ENCODE measurements around the gene RRP36.

Gene RRP36

GRCh38 chr6:43021270-43022047 is at the start of gene RRP36:
Gene RRP36, plus strand, starts transcription at chr6:43021623. Its CDS starts 32 bp downstream, at chr6:43021655.
- Histone ChIP-seq H3K9ac (ENCODE audit: low read depth, low read length) (peak within 1 kb of the TSS; percentile 99), H3K36me3 (ENCODE audit: control insufficient read depth, insufficient read depth, low read length) (peaks cover 42% of the 10 kb centered on the region), H3K27me3 (ENCODE audit: control insufficient read depth, insufficient read depth, low read length) (no peaks in the 10 kb centered on the region), H3K4me1 (ENCODE audit: control insufficient read depth, insufficient read depth, low read length) (no peaks in the 10 kb centered on the region), H3K4me3 (ENCODE audit: low read depth, low read length) (peak within 1 kb of the TSS; percentile 100), H3K9me3 (ENCODE audit: control insufficient read depth, insufficient read depth, low read length) (no peaks in the 10 kb centered on the region)

GRCh38 chr6:42971746-42972327 is 49.6 kb upstream of the RRP36 start:
- H3K9ac ChIP-seq (ENCODE audit: low read depth, low read length), result no peak overlapping the region
- no peaks in the 10 kb centered on the region for H3K27me3 ChIP-seq (ENCODE audit: control insufficient read depth, insufficient read depth, low read length)
- H3K4me1 ChIP-seq (ENCODE audit: control insufficient read depth, insufficient read depth, low read length), result peaks cover 3% of the 10 kb centered on the region
- no peak overlapping the region for H3K4me3 ChIP-seq (ENCODE audit: low read depth, low read length)
- peaks cover 3% of the 10 kb centered on the region for H3K36me3 ChIP-seq (ENCODE audit: control insufficient read depth, insufficient read depth, low read length)
- H3K9me3 ChIP-seq (ENCODE audit: control insufficient read depth, insufficient read depth, low read length), result no peaks in the 10 kb centered on the region

GRCh38 chr6:42973926-42974325 is 47.5 kb upstream of the RRP36 start:
- no peaks in the 10 kb centered on the region for H3K27me3 ChIP-seq (ENCODE audit: control insufficient read depth, insufficient read depth, low read length)
- H3K36me3 ChIP-seq (ENCODE audit: control insufficient read depth, insufficient read depth, low read length), result no peaks in the 10 kb centered on the region
- no peaks in the 10 kb centered on the region for H3K9me3 ChIP-seq (ENCODE audit: control insufficient read depth, insufficient read depth, low read length)
- H3K4me3 ChIP-seq (ENCODE audit: low read depth, low read length), result no peak overlapping the region
- no peak overlapping the region for H3K9ac ChIP-seq (ENCODE audit: low read depth, low read length)
- peaks cover 3% of the 10 kb centered on the region for H3K4me1 ChIP-seq (ENCODE audit: control insufficient read depth, insufficient read depth, low read length)

GRCh38 chr6:42974919-42975505 is 46.4 kb upstream of the RRP36 start:
- Histone ChIP-seq H3K4me1 (ENCODE audit: control insufficient read depth, insufficient read depth, low read length) (peaks cover 3% of the 10 kb centered on the region), H3K9me3 (ENCODE audit: control insufficient read depth, insufficient read depth, low read length) (no peaks in the 10 kb centered on the region), H3K27me3 (ENCODE audit: control insufficient read depth, insufficient read depth, low read length) (no peaks in the 10 kb centered on the region), H3K4me3 (ENCODE audit: low read depth, low read length) (no peak overlapping the region), H3K36me3 (ENCODE audit: control insufficient read depth, insufficient read depth, low read length) (no peaks in the 10 kb centered on the region), H3K9ac (ENCODE audit: low read depth, low read length) (no peak overlapping the region)

GRCh38 chr6:42978487-42978838 is 43.0 kb upstream of the RRP36 start:
- H3K9ac ChIP-seq (ENCODE audit: low read depth, low read length), result peak overlapping the region; percentile 80
- no peaks in the 10 kb centered on the region for H3K27me3 ChIP-seq (ENCODE audit: control insufficient read depth, insufficient read depth, low read length)
- H3K9me3 ChIP-seq (ENCODE audit: control insufficient read depth, insufficient read depth, low read length), result no peaks in the 10 kb centered on the region
- H3K4me3 ChIP-seq (ENCODE audit: low read depth, low read length), result peak overlapping the region; percentile 83
- H3K36me3 ChIP-seq (ENCODE audit: control insufficient read depth, insufficient read depth, low read length), result no peaks in the 10 kb centered on the region
- H3K4me1 ChIP-seq (ENCODE audit: control insufficient read depth, insufficient read depth, low read length), result no peaks in the 10 kb centered on the region

GRCh38 chr6:42978839-42979522 is 42.4 kb upstream of the RRP36 start, which contains the start of gene PEX6:
Gene PEX6, minus strand, starts transcription at chr6:42979181. Its CDS starts 31 bp downstream, at chr6:42979150.
- Histone ChIP-seq H3K4me3 (ENCODE audit: low read depth, low read length) (peak within 1 kb of the TSS; percentile 83), H3K27me3 (ENCODE audit: control insufficient read depth, insufficient read depth, low read length) (no peaks in the 10 kb centered on the region), H3K9ac (ENCODE audit: low read depth, low read length) (peak within 1 kb of the TSS; percentile 80), H3K4me1 (ENCODE audit: control insufficient read depth, insufficient read depth, low read length) (no peaks in the 10 kb centered on the region), H3K36me3 (ENCODE audit: control insufficient read depth, insufficient read depth, low read length) (no peaks in the 10 kb centered on the region), H3K9me3 (ENCODE audit: control insufficient read depth, insufficient read depth, low read length) (no peaks in the 10 kb centered on the region)

GRCh38 chr6:42979523-42980177 is 41.8 kb upstream of the RRP36 start:
- no peaks in the 10 kb centered on the region for H3K4me1 ChIP-seq (ENCODE audit: control insufficient read depth, insufficient read depth, low read length)
- H3K36me3 ChIP-seq (ENCODE audit: control insufficient read depth, insufficient read depth, low read length), result no peaks in the 10 kb centered on the region
- H3K27me3 ChIP-seq (ENCODE audit: control insufficient read depth, insufficient read depth, low read length), result no peaks in the 10 kb centered on the region
- H3K9me3 ChIP-seq (ENCODE audit: control insufficient read depth, insufficient read depth, low read length), result no peaks in the 10 kb centered on the region
- peak overlapping the region; percentile 83 for H3K4me3 ChIP-seq (ENCODE audit: low read depth, low read length)
- H3K9ac ChIP-seq (ENCODE audit: low read depth, low read length), result peak overlapping the region; percentile 80

- Histone ChIP-seq H3K4me3 (ENCODE audit: low read depth, low read length) (no peak overlapping the region), H3K27me3 (ENCODE audit: control insufficient read depth, insufficient read depth, low read length) (no peaks in the 10 kb centered on the region)
These were observed 39.6 kb upstream of the RRP36 start for GRCh38 chr6:42981836-42982235.

GRCh38 chr6:42984001-42984923 is 37.2 kb upstream of the RRP36 start, which contains the start of gene PPP2R5D:
Gene PPP2R5D, plus strand, starts transcription at chr6:42984570. Its CDS starts 108 bp downstream, at chr6:42984678.
- H3K27me3 ChIP-seq (ENCODE audit: control insufficient read depth, insufficient read depth, low read length), result no peaks in the 10 kb centered on the region
- H3K9ac ChIP-seq (ENCODE audit: low read depth, low read length), result peak within 1 kb of the TSS; percentile 83
- no peaks in the 10 kb centered on the region for H3K36me3 ChIP-seq (ENCODE audit: control insufficient read depth, insufficient read depth, low read length)
- H3K9me3 ChIP-seq (ENCODE audit: control insufficient read depth, insufficient read depth, low read length), result no peaks in the 10 kb centered on the region
- H3K4me3 ChIP-seq (ENCODE audit: low read depth, low read length), result peak within 1 kb of the TSS; percentile 77
- peaks cover 3% of the 10 kb centered on the region for H3K4me1 ChIP-seq (ENCODE audit: control insufficient read depth, insufficient read depth, low read length)

More at GRCh38 chr6:42981836-42982235, 39.6 kb upstream of the RRP36 start:
- Histone ChIP-seq H3K36me3 (ENCODE audit: control insufficient read depth, insufficient read depth, low read length) (no peaks in the 10 kb centered on the region), H3K4me1 (ENCODE audit: control insufficient read depth, insufficient read depth, low read length) (peaks cover 3% of the 10 kb centered on the region), H3K9me3 (ENCODE audit: control insufficient read depth, insufficient read depth, low read length) (no peaks in the 10 kb centered on the region), H3K9ac (ENCODE audit: low read depth, low read length) (no peak overlapping the region)

GRCh38 chr6:42984924-42985475 is 36.4 kb upstream of the RRP36 start:
- Histone ChIP-seq H3K9ac (ENCODE audit: low read depth, low read length) (peak overlapping the region; percentile 83), H3K4me1 (ENCODE audit: control insufficient read depth, insufficient read depth, low read length) (peaks cover 3% of the 10 kb centered on the region), H3K9me3 (ENCODE audit: control insufficient read depth, insufficient read depth, low read length) (no peaks in the 10 kb centered on the region), H3K4me3 (ENCODE audit: low read depth, low read length) (peak overlapping the region; percentile 67), H3K36me3 (ENCODE audit: control insufficient read depth, insufficient read depth, low read length) (peaks cover under 1% of the 10 kb centered on the region), H3K27me3 (ENCODE audit: control insufficient read depth, insufficient read depth, low read length) (no peaks in the 10 kb centered on the region)
